Adrenal gland (tissue), 5 donors: ENCODE data around the gene CADM4.

Experiments
- POLR2A ChIP-seq, 2 donors: fragments of 450-650 bp; IDR thresholded peaks; one replicate each; pipeline ENCODE4 v1.6.1; 2017; ENCODE audit warnings: antibody characterized with exemption in 2 of 2, mild to moderate bottlenecking in 2 of 2, moderate library complexity in 1 of 2
- TF ChIP-seq, protein P1 (sequence below), 6 experiments: fragments of 450-650 bp in 4 of 6; fragments of 200-600 bp in 2 of 6; sonication (generic) in 1 of 6; IDR thresholded peaks; 1 replicate in 5 of 6; 2 replicates in 1 of 6; pipeline versions ENCODE4 v1.5.1 to v1.8.0; 2016 to 2021; ENCODE audit warnings: antibody characterized with exemption in 6 of 6, mild to moderate bottlenecking in 2 of 6, moderate library complexity in 1 of 6
- donor health status: DM: no; HTN: no; CAD: no.

DNA sequence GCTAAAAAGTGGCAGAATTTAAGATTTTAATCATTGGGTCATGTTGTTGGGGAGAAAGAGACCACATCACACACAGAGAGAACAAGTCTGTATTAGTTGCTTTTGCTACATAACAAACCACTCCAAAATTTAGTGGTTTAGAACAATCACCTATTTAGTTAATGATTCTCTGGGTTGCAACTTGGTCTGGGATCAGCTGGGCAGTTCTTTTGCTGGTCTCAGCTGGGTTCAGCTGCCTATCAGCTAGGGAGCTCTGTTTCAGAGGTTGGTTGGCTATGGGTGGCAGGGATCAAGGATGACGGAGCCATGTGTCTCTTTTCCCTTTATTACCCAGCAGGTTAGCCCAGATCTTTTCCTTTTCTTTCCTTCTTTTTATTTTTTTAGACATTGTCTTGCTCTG is 55.2 kb downstream of the CADM4 start:
- TF ChIP-seq POLR2A (IDR thresholded peaks at IDR 0.05): no peak
- TF ChIP-seq, protein P1, sequence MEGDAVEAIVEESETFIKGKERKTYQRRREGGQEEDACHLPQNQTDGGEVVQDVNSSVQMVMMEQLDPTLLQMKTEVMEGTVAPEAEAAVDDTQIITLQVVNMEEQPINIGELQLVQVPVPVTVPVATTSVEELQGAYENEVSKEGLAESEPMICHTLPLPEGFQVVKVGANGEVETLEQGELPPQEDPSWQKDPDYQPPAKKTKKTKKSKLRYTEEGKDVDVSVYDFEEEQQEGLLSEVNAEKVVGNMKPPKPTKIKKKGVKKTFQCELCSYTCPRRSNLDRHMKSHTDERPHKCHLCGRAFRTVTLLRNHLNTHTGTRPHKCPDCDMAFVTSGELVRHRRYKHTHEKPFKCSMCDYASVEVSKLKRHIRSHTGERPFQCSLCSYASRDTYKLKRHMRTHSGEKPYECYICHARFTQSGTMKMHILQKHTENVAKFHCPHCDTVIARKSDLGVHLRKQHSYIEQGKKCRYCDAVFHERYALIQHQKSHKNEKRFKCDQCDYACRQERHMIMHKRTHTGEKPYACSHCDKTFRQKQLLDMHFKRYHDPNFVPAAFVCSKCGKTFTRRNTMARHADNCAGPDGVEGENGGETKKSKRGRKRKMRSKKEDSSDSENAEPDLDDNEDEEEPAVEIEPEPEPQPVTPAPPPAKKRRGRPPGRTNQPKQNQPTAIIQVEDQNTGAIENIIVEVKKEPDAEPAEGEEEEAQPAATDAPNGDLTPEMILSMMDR (IDR thresholded peaks at IDR 0.05): no peak
